NCI-H748 (cell line): Measurements from ENCODE around the gene CCDC194.

Experiments used
- DNase-seq: peaks from one replicate; lab custom pipeline; 2025; ENCODE audit not compliant: unreplicated experiment; lab: John Stamatoyannopoulos, UW

The CCDC194 gene

GRCh38 chr19:17406046-17406886, 12.3 kb upstream of the CCDC194 start:
- no peak for DNase-seq

DNA sequence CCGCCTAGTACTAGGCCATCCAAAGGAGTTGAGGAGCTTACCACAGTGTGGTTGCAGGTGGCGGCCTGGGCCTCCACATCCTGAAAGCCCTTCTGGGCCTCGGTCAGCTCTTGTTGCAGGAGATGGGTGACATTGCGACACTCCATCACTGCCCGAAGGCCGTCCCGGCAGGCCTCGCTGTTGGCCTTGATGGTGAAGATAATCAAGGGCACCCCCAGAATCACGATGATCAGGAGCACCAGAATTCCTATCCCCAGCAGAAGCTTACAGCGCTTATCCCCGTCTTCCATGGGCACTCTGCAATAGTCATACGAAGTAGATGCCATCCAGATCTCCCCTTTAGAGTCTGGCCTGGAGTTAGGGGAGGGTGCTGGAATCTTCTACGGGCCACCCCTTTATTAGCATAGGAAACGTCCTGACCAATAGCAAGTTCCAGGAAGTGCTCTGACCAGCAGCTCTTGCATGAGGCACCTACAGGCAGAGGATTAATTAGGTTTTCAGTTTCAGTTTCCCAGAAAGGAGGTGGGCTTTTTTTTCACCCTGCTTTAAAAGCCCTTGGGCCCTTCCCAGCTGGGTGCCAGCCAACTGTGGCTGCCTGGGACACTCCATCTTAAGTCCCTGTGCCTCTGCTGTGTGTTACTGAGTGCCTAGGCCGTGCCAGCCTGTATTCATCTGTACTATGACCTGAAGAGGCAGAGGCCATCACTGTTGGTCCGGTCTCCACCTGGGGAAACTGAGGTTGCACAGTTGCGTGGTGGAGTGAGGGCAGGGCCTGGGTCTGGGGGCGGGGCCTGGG, 11.5 kb upstream of the CCDC194 start, which contains the start of gene BST2:
BST2 (minus strand) TSS at position 381 of the 796 bp plus-strand sequence; CDS start at position 326, 55 bp downstream.
- DNase-seq, result no peak

DNA sequence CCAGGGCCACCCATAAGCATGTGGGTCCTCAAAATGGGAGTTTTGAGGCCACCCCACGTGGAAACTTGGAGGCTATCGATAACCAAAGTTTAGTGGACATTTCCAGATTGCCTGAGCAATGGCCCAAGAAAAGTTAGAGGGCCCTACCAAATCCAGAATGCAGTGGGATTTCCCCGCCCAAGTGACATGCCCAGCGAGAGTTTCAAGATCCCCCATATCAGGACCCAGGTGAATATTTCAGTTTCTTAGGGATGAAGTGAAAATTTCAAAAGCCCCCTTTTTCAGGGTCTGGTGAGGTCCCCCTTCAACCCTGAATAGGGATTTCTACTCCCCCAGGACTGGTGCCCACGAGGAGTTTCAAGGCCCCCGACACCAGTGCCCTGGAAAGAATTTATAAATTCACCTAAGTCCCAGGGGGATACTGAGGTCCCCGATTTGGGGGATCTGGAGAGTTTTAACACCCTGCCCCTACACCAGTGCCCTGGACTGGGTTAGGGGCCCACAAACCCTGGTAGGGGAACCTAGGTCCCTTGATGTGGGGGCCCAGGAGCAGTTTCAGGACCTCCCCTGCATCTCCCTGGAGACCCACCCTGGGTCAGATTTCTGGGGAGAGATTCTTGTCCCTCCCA, 10.7 kb upstream of the CCDC194 start:
- DNase-seq, result no peak

DNA sequence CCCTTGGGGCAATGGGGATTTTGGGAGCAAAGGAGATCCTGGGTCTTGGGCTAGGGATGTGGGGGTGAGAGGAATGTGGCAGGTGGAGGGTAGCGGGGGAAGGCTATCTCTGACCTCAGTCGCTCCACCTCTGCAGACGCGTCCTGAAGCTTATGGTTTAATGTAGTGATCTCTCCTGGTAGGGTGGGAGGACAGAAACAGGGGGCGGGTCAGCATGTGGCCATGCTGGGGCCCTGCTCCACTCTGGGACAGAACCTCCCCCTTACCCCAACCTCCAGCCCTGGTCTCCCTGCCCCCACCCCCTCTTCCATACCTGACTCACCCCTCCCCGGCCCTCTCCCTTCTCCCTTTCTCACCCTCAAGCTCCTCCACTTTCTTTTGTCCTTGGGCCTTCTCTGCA, 10.0 kb upstream of the CCDC194 start:
- no peak for DNase-seq

DNA sequence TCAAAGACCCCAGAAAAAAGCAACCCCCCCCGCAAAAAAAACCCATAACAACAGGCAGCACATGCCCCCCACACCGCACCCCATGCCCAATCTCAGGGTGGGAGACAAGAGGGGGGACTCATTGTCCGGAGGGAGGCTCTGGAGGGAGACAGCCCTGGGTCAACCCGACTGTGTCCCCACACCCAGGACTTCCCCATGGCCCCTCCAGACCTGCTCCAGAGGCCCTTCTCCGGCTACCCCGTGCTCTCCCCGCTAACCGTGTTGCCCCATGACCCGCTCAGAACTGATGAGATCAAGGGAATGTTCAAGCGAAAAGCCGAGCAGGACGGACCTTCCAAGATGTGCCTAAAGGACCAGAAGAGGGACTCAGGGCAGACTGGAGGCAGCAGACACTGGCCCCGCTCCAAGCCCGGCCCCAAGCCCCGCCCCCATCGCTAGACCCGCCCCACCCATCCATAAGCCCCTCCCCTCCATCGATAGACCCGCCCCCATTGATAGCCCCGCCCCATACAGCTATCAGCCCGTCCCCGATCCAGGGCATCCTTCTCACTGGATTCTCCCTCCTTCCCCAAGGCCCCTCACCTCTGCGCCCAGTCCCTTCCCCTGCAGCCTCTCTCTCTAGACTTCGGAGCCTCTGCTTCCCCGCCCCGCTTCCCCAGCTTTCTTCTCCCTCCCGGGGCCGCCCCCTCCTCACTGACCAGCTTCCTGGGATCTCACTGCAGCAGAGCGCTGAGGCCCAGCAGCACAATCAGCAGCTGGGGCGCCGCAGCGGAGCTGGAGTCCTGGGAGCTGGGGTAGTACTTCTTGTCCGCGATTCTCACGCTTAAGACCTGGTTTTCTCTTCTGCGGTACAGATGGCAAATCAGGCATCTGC, 9.2 kb upstream of the CCDC194 start:
- peak; percentile 34 for DNase-seq

DNA sequence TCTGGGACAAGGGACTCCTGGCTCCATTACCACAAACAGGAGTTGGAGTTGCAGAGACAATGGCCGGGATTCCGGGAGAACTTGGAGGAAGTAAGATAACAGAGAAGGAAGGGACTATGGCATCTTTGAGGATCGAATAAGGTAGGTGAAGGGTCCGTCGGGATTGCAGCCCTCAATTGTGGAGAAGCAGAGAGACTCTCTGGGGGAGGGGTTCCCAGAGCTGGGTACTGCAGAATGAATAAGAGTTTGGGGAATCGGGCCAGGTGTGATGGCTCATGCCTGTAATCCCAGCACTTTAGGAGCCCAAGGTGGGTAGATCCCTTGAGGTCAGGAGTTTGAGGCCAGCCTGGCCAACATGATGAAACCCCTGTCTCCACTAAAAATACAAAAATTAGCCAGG, 7.6 kb upstream of the CCDC194 start:
- no peak for DNase-seq

GRCh38 chr19:17398902-17399527, 5.0 kb upstream of the CCDC194 start:
- no peak for DNase-seq

GRCh38 chr19:17394891-17395415, 957 bp upstream of the CCDC194 start:
- DNase-seq, result no peak

DNA sequence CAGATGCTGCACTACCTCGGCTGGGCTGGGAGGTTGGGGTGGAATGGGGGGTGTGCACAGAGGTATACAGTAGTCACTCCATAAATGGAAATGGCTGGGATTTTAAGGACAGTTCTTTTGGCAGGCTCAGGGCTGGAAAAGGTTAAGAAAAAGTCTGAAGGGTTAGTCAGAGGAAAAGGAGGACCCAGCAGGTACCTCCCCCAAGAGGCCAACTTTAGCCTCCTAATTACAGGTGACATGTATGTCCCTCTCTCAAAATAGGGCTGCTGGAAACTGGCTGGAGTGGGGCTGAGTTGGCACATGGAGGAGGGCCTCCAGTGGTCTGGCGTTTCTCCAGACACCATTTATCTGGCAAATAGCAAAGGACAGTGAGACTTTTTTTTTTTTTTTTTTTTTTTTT, 994 bp downstream of the CCDC194 start:
- DNase-seq, result no peak

- no peak for DNase-seq
Measured at GRCh38 chr19:17391371-17392151, 2.4 kb downstream of the CCDC194 start.

DNA sequence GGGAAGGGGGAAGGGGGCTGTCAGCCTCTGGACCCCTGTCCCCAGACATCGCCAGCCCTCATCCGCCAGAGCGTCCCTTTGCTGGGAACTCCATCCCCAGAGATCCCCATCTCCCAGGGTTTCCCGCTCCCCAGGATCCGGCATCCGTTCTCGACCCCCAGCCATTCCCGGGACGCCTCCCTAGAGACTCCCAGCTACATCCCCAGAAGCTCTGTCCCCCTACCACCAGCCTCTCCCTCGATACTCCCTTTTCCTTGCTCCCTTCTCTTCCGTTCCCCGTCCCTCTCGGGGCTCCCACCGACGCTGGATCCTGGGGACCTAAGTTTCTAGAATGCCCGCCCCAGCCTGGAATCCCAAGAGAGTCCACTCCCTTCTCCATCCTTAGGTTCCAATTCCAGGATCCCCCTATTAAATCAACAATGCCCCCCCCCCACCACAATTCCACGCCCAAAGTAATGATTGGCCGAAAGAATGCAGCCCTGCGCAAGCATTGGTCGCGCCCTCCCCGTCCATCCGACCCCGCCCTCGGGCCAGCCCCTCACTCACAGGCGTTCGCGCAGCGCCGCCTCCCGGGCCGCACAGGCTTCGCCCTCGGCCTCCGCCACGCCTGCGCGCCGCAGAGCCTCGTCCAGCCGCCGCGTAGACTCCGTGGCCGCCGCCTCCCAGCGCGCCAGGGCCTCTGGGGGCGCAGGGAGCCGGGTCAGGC, 3.2 kb downstream of the CCDC194 start:
- peak; percentile 92 for DNase-seq

GRCh38 chr19:17389957-17390664, 3.9 kb downstream of the CCDC194 start:
- no peak for DNase-seq

- no peak for DNase-seq
Measured at GRCh38 chr19:17389288-17389687, 4.7 kb downstream of the CCDC194 start.

DNA sequence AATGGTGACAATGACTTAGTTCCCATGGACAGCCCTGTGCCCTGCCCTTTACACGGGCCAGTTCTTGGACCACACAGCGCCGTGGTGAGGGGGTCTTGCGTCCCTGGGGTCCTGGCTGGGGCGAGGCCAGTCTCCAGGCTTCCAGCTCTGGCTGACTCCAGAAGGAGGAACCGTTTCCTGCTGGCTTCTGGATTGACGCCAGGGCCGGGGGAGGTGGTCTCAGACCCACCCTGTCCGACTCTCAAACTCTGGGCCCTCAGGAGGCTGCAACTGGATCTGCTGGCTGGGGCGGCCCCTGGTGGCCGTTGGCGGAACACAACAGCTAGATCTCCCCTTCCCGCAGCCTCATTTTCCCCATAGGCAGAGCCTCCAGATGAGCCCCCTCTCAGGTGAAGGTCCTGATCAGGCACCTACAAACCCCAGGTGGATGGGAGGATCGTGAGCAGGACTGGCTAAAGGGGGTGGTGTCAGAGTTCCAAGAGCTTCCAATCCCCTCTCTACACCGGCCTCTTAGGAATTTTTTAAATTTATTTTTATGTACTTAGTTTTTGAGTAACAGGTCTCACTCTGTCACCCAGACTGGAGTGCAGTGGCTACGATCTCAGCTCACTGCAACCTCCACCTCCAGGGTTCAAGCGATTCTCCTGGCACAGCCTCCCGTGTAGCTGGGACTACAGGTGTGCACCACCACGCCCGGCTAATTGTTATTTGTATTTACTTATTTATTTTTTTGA, 8.0 kb downstream of the CCDC194 start:
- DNase-seq, result peak; percentile 57

- DNase-seq, result no peak
Measured at GRCh38 chr19:17380426-17381138, 13.4 kb downstream of the CCDC194 start.

- DNase-seq, result no peak
Measured at GRCh38 chr19:17379221-17379631, 14.8 kb downstream of the CCDC194 start.

DNA sequence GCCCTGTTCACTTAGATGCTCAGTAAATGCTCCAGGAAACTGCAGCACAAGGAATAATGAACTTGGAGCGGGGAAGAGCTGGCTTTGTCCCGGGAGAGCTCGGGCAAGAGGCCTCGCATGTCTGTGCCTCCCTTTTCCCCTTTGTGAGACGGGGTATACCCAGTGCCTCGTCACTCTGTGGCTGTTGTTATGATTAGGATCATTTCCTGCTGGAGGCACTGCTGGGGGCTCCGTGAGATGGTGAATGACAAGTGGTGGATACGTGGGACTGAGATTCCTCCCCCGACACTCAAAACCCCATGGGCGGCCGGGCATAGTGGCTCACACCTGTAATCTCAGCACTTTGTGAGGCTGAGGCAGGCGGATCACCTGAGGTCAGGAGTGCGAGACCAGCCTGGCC, 15.7 kb downstream of the CCDC194 start:
- DNase-seq, result no peak
